Testis (tissue), 2 donors: ENCODE results near the gene UPP1.
"Not testable (repeated sequence)": the region's sequence is repeated elsewhere in the genome, so short reads cannot be mapped to it uniquely, and the experiment has no call there.

Experiments
- CTCF ChIP-seq, 3 experiments: fragments of 450-650 bp in 2 of 3; fragments of 200-600 bp in 1 of 3; sonication (generic) in 1 of 3; IDR thresholded peaks; one replicate each; pipeline ENCODE4 v1.5.1; 2016 to 2019; ENCODE audit warnings: antibody characterized with exemption in 3 of 3, mild to moderate bottlenecking in 2 of 3, moderate library complexity in 1 of 3
- POLR2A ChIP-seq: fragments of 450-650 bp; IDR thresholded peaks from one replicate; pipeline ENCODE4 v1.6.1; 2017; ENCODE audit warnings: antibody characterized with exemption, mild to moderate bottlenecking, moderate library complexity

- TF ChIP-seq CTCF (IDR thresholded peaks at IDR 0.05); POLR2A: not testable (repeated sequence)
Observed at GRCh38 chr7:48147690-48148089, 58.6 kb downstream of the UPP1 start.
